SHP77 treated with DMSO at 0.1 percent for 48 hours (cell line): Measurements from ENCODE around the gene TBX1.
"Not testable (repeated sequence)": the region's sequence is repeated elsewhere in the genome, so short reads cannot be mapped to it uniquely, and the experiment has no call there.

ENCODE experiments used
- DNase-seq: peaks from one replicate; lab custom pipeline; 2025; lab: John Stamatoyannopoulos, UW

The TBX1 gene

DNA sequence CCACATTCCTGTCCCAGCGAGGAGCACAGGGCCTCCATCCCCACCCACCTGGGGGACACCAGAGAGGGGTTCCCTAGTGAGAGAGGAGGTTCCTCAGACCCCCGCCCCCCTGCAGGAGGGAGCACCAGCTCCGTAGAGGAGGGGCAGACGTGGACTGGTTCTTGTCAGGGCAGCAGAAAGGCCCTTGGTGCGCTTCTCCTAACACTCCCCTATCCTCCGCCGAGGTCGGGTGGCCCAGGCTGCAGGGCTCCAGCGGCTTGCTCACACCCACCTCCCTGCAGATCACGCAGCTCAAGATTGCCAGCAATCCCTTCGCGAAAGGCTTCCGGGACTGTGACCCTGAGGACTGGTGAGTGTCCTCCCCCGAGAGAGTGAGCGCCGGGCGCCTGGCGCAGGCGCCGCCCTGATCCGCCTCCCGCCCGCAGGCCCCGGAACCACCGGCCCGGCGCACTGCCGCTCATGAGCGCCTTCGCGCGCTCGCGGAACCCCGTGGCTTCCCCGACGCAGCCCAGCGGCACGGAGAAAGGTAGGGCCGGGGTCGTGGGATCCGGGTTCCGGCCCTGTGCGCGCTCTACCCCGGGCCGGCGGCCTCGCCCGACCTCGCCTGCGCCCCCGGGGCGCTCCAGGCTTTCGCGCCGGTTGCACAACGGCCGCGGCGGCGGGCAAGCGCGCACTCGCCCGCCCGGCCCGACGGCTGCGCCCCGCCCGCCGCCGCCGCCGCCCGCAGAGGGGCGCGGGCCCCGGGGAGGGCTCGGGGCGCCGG lies 5.1 kb downstream of the TBX1 start:
- DNase-seq: no peak

DNA sequence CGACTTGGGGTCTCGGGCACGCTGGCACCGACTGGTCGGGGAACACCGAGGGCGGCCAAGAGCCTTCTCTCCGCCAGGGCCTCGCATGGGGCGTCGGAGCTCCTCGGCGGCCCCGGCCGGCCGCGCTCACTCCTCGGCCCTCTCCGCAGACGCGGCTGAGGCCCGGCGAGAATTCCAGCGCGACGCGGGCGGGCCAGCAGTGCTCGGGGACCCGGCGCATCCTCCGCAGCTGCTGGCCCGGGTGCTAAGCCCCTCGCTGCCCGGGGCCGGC lies 5.6 kb downstream of the TBX1 start:
- DNase-seq: no peak

DNA sequence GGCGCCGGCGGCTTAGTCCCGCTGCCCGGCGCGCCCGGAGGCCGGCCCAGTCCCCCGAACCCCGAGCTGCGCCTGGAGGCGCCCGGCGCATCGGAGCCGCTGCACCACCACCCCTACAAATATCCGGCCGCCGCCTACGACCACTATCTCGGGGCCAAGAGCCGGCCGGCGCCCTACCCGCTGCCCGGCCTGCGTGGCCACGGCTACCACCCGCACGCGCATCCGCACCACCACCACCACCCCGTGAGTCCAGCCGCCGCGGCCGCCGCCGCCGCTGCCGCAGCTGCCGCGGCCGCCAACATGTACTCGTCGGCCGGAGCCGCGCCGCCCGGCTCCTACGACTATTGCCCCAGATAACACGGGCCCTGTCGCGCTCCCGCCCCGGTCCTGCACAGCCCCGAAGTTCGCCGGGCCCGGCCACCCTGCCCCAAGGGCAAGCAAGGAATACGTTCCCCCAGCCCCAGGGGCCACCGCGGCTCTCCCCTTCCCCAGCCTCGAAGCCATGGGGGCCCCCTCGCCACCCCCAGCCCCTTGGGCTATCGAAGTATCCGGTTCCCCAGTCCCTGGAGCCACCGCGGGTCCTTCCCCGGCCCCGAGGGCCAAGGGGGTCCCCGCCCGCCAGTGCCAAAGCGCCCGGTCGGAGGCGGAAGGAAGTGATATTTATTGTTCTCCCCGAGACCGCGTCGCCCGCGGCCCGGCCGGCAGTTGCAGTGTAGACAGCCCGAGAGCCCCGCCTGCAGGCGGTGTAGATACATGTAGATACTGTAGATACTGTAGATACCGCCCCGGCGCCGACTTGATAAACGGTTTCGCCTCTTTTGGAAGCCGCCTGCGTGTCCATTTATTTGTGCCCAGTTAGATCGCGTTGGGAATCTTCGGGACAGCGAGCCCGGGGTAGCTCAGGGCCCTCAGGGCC lies 6.2 kb downstream of the TBX1 start:
- no peak for DNase-seq

DNA sequence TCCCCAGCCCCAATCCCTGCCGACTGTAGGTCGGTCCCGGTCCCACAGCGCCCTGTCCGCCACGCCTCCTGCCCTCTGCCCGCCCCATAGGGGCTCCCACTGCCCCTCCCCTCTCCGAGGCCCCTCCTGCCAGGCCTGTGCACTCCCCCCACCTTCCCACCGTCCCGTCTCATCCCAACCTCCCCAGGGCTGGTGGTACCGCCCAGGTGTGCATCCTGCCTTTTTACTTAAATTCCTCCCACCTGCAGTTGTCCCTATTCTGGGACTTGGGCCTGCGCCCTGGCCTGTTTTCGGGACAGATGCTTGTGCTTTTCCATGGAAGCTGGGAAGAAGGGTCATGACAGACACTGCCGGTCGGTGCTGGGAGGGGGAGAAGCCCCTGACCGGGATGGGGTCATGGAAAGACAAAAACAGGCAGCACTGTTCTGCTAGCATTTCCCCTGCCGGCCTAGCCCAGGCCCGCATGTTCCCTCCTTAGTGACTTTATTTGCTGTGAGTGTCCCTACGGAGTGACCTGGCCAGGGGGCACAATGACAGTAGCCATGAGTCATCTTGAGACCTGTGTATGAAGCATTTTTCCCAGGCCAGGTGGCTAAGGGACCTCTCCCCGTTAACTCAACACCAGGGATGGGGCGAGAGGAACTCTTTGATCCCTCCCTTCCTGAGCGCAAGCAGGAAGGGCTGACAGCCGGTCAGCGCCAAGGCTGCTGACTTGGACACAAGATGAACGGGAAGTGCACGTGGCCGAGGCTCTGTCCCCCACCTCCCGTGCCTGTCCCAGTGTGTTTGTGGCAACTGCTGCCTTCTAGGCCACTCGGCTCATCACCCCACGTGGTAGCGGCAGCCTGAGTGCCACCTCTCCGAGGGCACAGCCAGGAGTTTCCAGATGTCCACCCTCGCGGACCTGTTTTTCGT lies 7.1 kb downstream of the TBX1 start:
- no peak for DNase-seq

DNA sequence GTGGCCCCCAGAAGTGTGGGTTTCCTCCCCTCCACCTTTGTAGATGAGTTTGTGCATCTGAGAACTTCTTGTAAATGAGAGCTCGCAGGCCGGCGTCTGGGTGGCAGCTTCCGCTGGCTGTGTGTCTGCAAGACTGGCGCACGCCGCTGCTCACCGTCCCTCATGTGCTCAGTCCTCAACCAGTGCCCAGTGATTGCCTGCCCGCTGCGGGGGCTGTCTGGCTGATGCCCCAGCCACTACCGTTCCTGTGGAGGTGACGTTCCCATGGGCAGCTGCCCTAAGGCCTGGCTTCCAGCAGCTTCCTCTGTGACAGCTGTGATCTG lies 8.8 kb downstream of the TBX1 start:
- DNase-seq: no peak

DNA sequence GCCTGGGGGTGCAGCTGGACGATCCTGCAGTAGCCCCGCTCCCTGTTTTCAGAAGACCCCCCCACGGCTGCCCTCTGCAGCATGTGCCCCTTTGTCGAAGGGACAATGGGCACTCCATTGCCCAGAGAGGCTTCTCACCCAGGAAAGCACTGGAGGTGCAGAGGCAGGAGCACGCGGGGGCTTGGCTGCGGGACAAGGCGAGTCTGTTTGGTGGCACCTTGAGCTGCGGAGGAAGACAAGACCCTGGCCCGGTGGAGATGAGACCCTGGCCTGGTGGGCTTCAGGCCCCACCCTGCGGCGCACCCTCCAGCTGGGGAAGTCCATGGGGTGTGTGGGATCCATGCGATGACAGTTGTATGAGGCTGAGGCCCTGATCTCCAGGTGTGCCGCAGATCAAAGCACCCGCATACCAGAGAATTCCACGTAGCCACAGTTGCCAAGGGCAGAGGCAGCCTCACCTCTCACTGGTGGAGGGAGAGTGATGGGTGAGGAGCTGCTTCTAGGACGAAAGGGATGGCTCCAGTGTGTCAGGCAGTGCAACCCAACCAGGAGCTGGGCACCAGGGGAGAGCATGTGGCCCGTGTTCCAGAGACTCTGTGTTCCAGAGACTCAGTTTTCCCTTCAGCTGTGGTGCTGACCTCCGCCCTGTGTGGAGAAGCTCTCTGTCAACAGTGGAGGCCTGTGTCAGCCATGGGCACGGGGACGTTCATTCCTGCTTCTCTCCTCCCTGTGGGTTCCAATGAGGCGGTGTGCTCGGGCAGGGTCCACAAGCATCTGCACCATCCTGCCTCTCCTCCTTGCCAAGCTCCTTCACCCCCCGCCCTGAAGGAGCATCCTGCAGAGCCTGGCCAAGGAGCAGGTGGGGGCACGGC lies 10.0 kb downstream of the TBX1 start:
- DNase-seq: no peak

DNA sequence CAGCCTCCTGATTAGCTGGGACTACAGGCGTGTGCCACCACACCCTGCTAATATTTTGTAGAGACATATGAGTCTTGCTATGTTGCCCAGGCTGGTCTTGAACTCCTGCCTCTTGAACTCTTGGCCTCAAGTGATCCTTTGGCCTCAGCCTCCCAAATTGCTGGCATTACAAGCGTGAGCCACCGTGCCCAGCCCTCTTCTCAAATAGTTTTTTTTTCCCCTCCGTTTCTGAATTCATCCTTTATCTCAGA lies 11.8 kb downstream of the TBX1 start:
- DNase-seq: no peak

DNA sequence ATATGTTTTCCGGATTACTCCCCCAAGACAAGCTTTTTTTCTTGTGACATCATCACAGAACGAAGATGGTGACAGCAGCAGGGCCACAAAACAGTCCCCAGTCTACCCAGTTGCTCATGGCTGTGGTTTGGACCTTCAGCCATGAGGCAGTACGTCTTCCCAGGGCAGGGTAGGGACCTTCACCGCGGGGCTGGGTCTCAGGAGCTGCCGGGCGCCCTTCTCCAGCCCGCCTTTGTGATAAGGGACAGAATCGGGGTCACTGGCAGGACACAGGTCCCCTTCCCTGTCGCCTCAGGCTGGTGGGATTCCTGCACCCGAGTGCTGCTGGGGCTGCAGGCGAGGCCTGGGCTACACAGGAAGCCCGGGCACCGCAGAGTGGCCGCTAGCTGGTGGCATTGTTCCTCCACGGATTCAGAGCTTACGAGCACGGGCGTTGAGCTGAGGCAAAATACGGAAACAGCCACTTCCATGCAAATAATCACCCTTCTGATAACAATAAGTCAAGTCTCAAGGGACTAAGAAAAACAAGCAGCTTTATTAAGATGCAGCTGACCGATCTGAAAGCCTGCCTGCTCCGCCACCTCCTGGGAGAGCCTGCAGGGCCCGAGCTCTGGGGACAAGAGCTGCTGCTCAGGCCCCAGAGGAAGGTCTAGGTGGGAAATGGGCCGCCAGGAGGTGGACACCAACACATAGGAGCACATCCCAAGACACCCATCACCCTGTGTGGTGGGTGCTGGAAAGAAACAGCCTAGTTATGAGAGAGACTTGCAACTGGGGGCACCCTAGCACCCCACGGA lies 12.3 kb downstream of the TBX1 start:
- DNase-seq: no peak

DNA sequence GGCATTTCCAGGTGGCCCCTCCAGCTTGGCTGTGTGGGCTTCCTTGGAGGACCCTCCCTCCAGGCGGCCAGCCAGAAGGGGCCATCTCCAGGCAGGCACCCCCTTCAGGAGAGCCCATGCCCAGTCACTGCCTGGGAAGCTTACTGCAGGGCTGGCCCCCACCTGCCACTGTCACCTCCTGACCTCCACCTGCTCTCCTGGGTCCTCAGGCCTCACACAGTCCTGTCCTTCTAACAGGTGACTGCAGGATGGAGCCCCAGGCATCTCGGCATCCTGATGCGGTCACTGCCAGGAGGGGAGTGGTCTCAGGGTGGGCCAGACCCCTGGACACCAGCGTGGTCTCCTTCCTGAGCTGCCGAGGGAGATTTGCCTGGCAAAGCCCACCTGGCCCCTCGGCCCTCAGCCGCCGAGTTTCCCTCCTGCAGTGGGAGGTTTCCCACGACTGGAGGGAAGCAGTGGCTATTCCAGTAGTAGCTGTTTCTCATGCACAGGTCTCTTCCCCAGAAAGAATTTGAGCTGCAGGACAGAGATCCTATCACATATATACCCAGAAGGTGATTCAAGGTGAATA lies 13.0 kb downstream of the TBX1 start:
- no peak for DNase-seq

DNA sequence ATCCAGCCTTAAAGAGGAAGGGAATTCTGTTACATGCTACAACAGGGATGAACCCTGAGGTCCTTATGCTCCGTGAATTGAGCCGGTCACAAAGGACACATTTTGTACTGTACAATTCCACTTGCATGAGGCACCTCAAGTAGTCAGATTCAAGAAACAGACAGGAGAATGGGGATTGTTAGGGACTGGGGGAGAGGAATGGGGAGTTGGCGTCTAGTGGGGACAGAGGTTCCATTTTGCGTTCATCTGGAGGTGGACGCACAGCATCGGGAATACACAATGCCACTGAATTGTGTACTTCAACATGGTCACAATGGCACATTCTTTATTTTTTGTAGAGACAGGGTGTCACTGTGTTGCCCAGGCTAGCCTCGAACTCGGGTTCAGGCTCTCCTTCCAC lies 14.1 kb downstream of the TBX1 start:
- DNase-seq: no peak

DNA sequence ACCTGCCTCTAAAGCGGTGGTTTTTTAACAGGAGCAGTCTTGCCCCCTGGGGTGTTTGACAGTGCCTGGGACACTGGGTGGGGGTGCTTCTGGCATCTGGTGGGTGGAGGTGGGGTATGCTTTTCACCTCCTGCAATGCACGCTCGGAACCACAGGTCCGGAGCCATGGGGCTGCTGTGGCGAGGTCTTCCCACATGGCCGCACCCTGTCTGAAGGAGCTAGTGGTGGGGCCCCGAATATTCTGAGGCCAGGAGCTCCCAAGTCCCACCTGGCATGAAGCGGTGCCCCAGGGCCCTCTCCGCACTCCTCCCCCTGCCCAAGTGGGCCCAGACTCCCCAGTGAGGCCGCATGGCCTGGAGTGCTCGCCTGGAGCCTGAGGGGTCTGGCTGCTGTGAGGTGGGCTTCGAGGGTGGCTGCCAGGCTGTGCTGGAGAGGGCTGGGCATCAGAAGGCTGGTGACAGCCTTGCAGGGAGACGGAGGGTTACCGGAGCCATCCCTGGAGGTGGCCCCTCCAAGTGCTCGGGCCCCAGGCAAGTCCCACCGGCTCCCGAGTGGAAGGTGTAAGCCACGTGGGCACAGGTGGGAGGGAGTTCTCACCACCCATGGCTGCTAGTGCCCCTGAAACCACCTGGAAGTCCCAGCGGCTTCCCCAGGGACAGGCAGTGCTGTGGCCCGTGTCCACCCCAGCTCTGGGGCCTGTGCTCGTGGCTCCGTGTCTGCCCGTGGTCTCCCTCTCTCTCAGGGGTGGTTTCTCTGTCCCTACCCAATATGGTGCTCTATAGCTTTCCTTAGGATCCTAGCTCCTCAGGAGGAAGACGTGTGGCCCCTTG lies 15.1 kb downstream of the TBX1 start:
- DNase-seq: no peak

DNA sequence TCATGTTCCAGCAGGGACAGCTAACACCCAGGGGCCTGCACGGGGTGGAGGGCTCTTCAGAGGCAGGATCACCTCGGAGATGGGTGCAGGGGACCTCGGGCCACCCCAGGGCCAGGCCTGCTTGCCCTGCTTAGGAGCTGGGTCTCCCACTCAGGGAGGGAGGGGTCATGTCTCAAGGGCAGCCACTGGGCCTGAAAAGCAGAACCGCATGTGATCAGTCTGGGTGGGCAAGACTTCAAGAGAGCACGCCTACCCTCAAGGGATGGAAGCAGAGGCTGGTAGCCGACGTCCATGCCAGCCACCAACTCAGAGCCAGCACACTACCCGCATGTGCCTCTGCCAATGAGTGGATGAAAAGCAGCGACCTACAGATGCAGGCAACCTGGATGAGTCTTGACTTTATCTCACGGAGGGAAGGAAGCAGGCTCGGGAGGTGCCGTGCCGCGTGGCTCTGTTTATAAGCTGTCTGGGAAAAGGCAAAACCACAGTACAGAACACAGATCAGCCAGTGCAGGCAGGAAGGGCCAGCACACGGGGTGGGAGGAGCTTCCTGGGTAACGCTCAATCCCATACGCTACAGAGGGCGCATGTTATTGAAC lies 16.0 kb downstream of the TBX1 start:
- DNase-seq: no peak

DNA sequence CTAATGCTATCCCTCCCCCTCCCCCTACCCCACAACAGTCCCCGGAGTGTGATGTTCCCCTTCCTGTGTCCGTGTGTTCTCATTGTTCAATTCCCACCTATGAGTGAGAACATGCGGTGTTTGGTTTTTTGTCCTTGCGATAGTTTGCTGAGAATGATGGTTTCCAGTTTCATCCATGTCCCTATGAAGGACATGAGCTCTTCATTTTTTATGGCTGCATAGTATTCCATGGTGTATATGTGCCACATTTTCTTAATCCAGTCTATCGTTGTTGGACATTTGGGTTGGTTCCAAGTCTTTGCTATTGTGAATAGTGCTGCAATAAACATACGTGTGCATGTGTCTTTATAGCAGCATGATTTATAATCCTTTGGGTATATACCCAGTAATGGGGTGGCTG lies 16.6 kb downstream of the TBX1 start:
- not testable (repeated sequence) for DNase-seq

DNA sequence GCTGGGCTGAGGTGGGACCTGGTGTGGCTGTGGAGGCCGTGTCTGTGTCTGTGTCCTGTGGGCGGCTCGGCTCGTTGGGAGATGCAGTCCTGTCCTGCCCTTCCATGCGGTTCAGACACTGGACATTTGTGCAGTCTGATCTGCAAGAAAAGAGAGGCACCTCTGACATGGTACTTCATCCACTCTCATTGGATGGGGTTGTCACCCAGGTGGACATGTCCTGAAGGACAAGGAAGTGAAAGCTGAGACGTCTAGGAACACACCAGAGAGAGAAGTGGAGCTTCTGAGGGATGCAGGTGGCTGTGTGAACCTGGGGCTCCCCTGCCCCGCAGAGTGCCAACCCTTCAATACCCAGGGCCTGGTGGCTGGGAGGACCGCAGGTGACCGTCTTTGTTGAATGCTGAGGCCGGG lies 18.4 kb downstream of the TBX1 start:
- DNase-seq: no peak

DNA sequence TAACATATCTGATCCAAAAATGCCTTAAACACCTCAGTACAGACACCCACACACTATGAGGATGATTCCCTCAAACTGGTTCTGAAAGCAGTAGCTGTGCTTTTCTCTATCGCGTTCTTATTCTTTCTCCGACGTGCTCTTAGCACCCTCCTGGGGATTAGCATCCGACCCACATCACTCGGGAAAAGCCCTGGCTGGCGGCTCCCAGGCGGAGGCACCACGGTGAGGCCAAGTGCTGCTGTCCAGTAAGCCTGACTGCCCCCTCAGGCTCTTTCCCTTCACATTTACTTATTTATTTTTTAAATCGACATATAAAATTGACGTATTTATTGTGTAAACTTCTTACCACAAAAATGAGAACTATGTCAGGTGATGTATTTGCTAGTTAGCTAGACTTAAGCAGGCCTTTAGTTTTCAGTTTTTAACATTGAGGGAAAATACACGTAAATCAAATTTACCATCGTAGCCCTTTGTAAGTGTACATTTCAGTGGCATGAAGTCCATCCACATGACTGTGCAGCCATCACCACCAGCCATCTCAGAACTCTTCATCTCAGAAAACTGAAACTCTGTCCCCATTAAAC lies 19.2 kb downstream of the TBX1 start:
- DNase-seq: no peak

DNA sequence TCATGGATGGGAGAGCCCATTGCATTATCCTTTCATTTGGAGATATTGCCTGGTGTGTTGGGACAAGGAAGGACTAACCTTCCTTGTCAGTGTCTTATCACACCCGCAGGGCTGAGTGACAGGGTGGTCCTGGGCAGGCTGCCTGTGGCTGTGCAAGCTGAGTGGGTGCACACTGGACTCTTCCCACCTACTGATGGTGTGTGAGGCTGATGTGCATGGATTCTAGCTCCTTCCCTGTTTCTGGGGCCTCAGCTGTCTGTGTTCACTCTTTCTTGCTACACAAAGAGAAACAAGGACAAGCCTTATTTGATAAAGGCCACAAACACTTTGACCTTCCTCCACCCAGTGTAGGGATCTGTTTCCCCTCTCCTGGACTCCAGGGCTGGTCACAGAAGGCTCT lies 22.0 kb downstream of the TBX1 start:
- DNase-seq: no peak

DNA sequence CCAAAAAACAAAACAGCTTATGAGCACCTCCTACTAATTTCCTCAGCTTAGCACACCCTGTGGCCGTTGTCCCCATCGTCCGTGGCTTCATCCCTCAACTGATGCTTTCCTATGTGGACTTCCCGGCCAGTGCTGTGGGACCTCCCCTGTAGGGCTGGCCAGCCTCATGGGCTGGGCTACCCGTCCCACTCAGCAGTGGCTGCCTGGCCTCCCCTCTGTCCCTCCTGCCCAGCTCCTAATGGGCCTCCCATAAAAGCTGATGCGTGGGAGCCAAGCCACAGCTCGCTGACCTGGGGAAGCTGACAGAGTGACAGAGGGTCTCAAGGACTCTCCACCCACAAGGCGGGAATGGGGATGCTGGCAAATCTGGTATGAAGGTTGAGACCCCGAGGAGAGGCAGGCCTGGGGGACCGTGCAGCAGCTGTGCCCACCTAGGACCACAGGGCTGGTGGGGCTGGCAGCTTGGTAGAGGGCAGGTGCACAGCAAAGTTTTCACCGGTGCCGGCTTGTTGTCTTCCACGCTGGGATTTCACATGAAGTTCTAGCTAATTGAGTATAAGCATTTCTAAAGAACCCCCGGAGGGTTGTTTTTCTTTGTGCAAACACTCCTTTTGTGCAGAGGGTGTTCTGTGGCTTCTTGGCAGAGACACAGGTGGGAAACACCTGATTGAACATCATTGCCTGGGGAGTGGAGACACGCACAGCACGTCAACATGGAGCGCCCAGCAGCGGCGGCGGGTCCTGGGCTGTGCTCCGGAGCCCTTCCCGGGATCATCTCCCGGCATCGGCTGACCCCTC lies 23.2 kb downstream of the TBX1 start:
- no peak for DNase-seq
